GM19395 (cell line): Measurements from ENCODE around the gene WNK3.

Experiments
- ATAC-seq: cut with Tn5 transposase; IDR thresholded peaks from one replicate; pipeline ENCODE4 v1.9.1; 2021; ENCODE audit warnings: mild to moderate bottlenecking, moderate library complexity; ENCODE audit not compliant: unreplicated experiment

Gene WNK3

DNA sequence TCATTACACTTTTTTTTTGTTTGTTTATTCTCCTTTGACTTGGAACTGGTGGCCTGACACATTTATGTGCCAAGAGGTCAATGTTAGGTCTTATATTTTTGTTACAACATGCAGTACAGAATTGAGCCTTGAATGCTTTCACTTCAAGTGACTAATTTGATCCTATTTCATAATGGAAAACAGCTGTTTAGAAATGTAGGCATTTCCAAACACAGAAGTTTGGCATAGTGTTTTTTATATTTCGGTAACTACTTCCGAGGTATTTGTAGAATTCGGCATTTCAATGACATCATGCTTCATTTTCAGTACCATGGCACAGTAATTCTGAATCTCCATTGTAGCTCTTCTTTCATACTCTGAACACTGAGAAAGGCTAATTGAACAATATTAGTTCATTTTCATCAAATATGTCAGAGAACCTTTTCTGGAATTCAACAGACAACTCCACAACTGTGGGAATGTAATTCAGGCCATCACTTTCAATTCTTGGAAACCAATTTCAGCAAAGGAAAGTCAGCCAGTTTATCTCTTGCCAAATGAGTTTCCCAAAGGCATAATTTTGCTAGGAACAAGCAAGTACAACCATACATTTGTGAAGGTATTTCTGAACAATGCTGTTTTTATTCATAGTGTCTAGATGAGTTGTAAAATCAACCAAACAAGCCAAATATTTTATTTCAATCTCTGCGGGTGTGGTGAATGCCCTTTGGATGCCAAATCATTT, 186.2 kb downstream of the WNK3 start:
- ATAC-seq: no peak

DNA sequence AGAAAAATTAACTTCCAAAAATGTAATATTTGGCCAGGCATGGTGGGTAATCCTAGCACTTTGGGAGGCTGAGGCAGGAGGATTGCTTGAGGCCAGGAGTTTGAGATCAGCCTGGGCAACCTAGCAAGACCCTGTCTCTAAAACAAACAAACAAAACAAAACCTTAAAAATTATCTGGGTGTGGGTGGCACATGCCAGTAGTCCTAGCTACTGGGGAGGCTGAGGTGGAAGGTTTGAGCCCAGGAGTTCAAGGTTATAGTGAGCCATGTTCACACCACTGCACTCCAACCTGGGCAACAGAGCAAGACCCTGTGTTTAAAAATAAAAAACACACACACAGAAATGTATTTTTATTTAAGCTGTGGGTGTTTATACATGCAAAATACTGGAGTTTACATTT, 186.8 kb downstream of the WNK3 start:
- no peak for ATAC-seq

DNA sequence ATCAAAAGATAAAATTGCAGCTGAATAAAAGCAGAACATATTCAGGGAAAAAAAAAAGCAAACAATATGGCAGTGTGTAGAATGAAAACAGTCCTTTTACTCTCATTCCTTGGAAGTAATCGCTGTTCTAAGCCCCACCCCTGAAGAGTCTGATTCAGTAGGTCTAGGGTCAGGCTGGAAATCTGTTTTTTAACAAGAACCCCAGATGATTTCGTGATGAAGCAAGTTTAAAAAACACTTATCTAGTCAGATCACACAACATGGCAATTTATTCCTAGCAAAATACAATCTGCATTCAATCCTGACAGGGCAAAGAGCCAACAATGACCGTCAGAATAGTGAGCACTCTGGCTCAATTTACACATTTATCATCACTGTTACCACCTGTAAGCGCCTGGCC, 190.9 kb downstream of the WNK3 start:
- no peak for ATAC-seq

DNA sequence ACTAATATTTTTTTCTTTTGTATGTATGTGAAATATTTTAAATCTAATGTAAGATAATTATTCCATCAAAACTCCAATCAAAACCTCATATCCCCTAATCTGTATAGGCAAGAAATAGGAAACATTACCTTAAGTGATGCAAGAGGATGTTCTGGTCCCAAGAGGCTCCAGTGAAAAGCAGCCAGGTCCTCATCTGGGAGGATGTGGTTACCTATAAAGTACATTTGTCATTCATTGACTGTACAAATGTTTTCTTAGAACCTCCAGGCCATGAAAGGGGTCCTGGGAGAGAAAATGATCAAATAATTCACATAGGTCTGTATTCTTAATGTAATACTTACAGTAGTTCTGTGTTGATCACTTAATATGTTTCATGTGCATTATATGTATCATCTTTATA, 200.3 kb downstream of the WNK3 start:
- no peak for ATAC-seq
